ENCODE data around the gene MTA1.
A peak's percentile ranks its signal among the peaks of the same experiment; 100 is the strongest.

The MTA1 gene

DNA sequence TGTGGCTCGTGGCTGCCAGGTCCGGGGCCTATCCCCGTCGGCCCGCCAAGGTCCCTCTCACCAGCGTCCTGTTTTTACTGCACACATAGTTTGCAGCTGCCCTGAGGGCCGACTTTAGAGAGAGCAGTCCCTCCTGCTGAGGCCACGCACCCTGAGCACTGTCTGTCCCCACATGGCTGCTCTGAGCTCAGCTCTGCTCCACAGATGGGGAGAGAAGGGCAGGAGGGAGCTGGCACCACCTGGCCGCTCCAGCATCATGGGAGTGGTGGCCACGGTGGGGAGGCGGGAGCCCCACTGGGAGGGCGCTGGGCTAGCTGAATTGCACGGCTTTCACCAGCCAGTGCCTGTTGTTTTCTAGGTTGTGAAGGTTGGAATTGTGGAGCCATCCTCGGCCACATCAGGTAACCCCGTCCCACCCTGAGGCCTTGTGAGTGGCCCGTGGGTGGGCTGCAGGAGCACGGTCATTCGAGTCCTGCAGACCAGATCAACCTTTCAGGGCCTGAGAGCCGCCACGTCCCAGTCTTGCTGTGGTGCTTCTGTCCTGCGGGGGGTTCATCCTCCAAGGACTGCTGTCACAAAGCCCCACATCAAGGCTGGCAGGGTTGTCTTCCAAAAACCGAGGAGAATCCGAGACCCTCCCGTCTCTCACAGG, 28.7 kb upstream of the MTA1 start:
- Mint-ChIP-seq H3K27ac (ENCODE audit: low read depth) (no peak overlapping the region), H3K4me1 (no peaks in the 10 kb centered on the region), H3K9me3 (no peaks in the 10 kb centered on the region), H3K36me3 (ENCODE audit: insufficient read depth) (peaks cover 4% of the 10 kb centered on the region), H3K4me3 (no peak overlapping the region), H3K27me3 (no peaks in the 10 kb centered on the region)
- ATAC-seq (replicated peaks; ENCODE audit: extremely low read depth, poor library complexity, severe bottlenecking), result no peak
- no peak for DNase-seq (ENCODE audit: low spot score in 2 of 2)

DNA sequence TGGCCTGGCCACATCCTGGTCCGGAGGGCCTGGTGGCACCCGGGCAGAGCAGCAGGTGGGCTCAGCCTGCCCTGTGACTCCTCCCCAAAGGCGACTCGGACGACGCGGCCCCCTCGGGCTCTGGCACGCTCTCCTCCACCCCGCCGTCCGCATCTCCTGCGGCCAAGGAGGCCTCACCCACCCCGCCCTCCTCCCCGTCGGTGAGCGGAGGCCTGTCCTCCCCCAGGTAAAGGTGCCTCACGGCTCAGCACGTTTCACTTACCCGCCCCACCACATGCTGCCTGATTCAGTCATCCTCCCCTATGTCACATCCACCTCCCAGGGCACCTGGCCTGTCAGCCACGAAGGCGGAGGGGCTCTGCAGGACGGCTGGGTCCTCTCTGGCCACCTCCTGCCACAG, 28.1 kb upstream of the MTA1 start:
- DNase-seq (ENCODE audit: low spot score in 2 of 2), result no peak
- no peak for ATAC-seq (replicated peaks; ENCODE audit: extremely low read depth, poor library complexity, severe bottlenecking)
- H3K27me3 Mint-ChIP-seq, result no peaks in the 10 kb centered on the region
- peaks cover 5% of the 10 kb centered on the region for H3K36me3 Mint-ChIP-seq (ENCODE audit: insufficient read depth)
- no peak overlapping the region for H3K4me3 Mint-ChIP-seq
- no peak overlapping the region for H3K27ac Mint-ChIP-seq (ENCODE audit: low read depth)
- no peaks in the 10 kb centered on the region for H3K4me1 Mint-ChIP-seq
- H3K9me3 Mint-ChIP-seq, result no peaks in the 10 kb centered on the region

DNA sequence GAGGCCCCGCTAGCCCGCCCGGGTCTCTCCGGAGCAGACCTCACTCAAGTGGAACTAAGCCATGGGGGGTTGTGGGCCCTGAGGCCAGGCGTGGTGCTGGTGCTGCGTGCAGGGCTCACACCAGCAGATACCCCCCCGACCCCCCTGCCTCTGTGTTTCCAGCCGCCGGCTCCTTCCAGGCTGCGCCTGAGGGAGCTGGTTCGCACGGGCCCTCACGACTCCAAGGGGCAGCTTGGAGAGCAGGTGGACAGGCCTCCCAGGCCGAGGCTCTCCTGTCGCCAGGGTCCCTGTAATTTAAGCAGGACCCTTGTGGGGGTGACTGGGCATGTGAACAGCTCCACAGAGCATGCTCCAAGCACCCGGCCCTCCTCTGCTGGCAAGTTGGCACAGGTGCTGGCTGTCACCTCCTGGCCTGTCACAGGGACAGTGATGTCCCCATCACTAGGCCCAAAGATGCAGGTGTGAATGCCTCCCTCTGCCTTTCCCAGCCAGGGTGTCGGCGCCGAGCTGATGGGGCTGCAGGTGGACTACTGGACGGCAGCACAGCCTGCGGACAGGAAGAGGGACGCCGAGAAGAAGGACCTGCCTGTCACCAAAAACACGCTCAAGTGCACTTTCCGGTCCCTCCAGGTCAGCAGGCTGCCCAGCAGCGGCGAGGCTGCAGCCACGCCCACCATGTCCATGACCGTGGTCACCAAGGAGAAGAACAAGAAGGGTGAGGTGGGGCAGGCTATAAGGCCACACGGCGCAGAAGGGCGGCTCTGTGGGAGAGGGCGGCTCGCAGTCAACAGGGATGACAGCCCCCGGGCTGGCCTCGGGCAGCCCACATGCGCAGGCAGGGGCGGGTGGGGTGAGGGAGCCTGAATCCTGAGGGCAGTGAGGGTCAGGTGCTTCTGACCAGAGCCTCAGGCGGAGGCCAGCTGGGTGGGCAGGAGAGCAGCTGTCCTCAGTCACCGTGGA, 27.2 kb upstream of the MTA1 start:
- Mint-ChIP-seq H3K4me3 (no peak overlapping the region), H3K36me3 (ENCODE audit: insufficient read depth) (peaks cover 5% of the 10 kb centered on the region), H3K27me3 (no peaks in the 10 kb centered on the region), H3K9me3 (no peaks in the 10 kb centered on the region), H3K4me1 (peaks cover under 1% of the 10 kb centered on the region), H3K27ac (ENCODE audit: low read depth) (no peak overlapping the region)
- DNase-seq (ENCODE audit: low spot score in 2 of 2) (no peak), ATAC-seq (replicated peaks; ENCODE audit: extremely low read depth, poor library complexity, severe bottlenecking) (no peak)

- H3K27ac Mint-ChIP-seq (ENCODE audit: low read depth), result no peak overlapping the region
- H3K4me3 Mint-ChIP-seq, result no peak overlapping the region
- peaks cover 5% of the 10 kb centered on the region for H3K4me1 Mint-ChIP-seq
- H3K9me3 Mint-ChIP-seq, result no peaks in the 10 kb centered on the region
- ATAC-seq (replicated peaks; ENCODE audit: extremely low read depth, poor library complexity, severe bottlenecking) (no peak), DNase-seq (ENCODE audit: low spot score in 2 of 2) (no peak)
- peaks cover 7% of the 10 kb centered on the region for H3K36me3 Mint-ChIP-seq (ENCODE audit: insufficient read depth)
- no peaks in the 10 kb centered on the region for H3K27me3 Mint-ChIP-seq
Observed at GRCh38 chr14:105393151-105393550, 26.5 kb upstream of the MTA1 start.

DNA sequence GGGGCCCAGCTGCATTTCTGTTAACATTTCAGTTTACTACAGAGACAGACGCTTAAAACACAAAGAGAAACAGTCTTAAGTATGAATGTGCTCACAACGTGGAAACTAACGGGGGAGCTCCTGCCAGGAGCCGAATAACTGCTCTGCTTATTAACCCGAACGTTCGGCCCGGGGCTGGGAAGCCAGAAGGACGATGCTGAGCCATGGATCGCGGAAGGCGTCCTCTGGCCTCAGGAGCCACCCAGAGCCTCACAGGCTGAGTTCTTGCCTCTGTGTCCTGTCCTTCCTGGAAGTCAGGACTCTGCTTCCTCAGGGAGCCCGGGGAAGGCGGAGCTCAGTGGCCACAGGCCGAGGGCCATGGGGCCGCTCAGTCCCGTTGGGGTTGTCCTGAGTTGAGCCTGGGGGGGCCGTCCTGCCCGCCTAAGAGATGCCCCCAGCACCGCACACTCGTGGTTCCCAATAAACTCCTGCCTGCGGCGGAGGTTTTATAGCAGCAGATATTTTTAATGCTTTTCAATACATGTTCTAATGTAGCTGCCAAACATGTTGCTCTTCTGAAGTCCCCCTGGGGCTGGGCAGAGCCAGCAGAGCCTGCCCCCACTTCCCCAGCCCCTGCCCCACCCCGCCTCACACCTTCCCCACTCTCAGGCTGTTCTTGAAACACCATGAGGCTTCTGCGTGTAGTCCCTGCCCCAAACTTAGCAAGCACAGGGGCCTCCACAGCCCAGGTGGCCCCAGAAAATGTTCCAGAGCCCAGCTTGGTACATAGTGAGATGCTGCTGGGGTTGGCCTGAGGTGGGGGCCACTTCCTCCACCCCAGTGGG, 24.7 kb upstream of the MTA1 start:
- ATAC-seq (replicated peaks; ENCODE audit: extremely low read depth, poor library complexity, severe bottlenecking), result no peak
- H3K27ac Mint-ChIP-seq (ENCODE audit: low read depth), result no peak overlapping the region
- H3K4me3 Mint-ChIP-seq, result no peak overlapping the region
- H3K36me3 Mint-ChIP-seq (ENCODE audit: insufficient read depth), result peaks cover 12% of the 10 kb centered on the region
- no peak for DNase-seq (ENCODE audit: low spot score in 2 of 2)
- no peaks in the 10 kb centered on the region for H3K27me3 Mint-ChIP-seq
- no peaks in the 10 kb centered on the region for H3K9me3 Mint-ChIP-seq
- peaks cover 5% of the 10 kb centered on the region for H3K4me1 Mint-ChIP-seq

DNA sequence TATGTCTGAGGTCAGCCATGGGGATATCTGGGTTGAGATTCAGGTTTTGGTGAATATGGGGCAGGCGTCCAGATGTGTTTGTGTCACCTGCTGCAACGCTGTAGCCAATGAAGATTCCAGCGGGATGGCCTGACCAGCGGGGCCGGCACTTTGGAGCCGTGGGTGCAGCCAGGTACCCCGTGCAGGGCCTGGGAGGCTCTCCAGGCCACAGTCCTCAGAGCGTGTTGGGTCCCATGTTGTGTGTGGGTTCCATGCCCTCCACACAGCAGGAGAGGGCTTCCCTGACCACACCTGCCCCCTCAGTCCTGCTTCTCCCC, 24.1 kb upstream of the MTA1 start:
- Mint-ChIP-seq H3K27me3 (no peaks in the 10 kb centered on the region), H3K9me3 (no peaks in the 10 kb centered on the region), H3K36me3 (ENCODE audit: insufficient read depth) (peaks cover 15% of the 10 kb centered on the region), H3K4me3 (no peak overlapping the region), H3K4me1 (peaks cover 5% of the 10 kb centered on the region), H3K27ac (ENCODE audit: low read depth) (no peak overlapping the region)
- no peak for DNase-seq (ENCODE audit: low spot score in 2 of 2)
- ATAC-seq (replicated peaks; ENCODE audit: extremely low read depth, poor library complexity, severe bottlenecking), result no peak

- no peaks in the 10 kb centered on the region for H3K9me3 Mint-ChIP-seq
- DNase-seq (ENCODE audit: low spot score in 2 of 2), result no peak
Observed at GRCh38 chr14:105397350-105397931, 22.2 kb upstream of the MTA1 start.

DNA sequence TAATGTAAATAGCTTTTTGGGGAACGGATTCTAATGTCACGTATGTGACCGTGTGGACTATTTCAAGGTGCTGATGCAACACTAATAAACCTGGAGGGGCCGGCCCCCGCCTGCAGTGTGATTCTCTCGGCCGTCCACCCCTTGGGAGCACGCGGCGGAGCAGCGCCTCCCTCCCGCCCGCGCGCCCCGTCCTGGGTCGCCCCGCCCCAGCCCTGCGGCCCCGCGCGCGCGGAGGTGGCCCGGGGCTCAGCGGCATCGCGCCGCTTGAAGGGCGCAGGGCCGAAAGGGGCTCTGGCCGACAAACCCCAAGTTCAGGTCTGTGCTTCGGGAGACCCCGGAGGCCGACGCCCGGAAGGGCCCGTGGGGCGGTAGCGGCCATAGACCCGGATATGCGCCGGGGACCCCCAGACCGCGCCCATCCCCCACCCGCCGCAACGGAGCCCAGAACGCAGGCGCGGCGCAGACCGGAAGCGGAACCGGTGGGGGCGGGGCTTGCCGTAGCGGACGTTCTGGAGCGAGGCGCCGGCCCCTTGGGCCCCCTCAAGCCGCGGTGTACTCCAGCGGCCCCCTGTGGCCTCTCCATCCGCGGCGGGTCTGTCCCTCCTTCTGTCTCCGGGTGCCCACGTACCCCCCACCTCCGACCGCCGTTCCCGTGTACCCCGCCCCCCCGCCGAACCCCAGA, 21.4 kb upstream of the MTA1 start, which contains the start of gene TEX22:
Gene TEX22, plus strand, starts transcription at position 495 of the 682 bp plus-strand sequence. CDS start 803 bp downstream, outside the sequence.
- Mint-ChIP-seq H3K27ac (ENCODE audit: low read depth) (no peak within 1 kb of the TSS), H3K4me3 (peak within 1 kb of the TSS; percentile 77), H3K36me3 (ENCODE audit: insufficient read depth) (peaks cover 15% of the 10 kb centered on the region), H3K27me3 (no peaks in the 10 kb centered on the region), H3K9me3 (no peaks in the 10 kb centered on the region), H3K4me1 (peaks cover 5% of the 10 kb centered on the region)
- DNase-seq (ENCODE audit: low spot score in 2 of 2) (peak; percentile 70 to 86), ATAC-seq (replicated peaks; ENCODE audit: extremely low read depth, poor library complexity, severe bottlenecking) (peak; percentile 85)

More at GRCh38 chr14:105397350-105397931, 22.2 kb upstream of the MTA1 start:
- H3K4me3 Mint-ChIP-seq, result peak overlapping the region; percentile 77
- H3K4me1 Mint-ChIP-seq, result peaks cover 5% of the 10 kb centered on the region
- H3K27ac Mint-ChIP-seq (ENCODE audit: low read depth), result no peak overlapping the region
- no peak for ATAC-seq (replicated peaks; ENCODE audit: extremely low read depth, poor library complexity, severe bottlenecking)
- H3K36me3 Mint-ChIP-seq (ENCODE audit: insufficient read depth), result peaks cover 15% of the 10 kb centered on the region
- H3K27me3 Mint-ChIP-seq, result no peaks in the 10 kb centered on the region

DNA sequence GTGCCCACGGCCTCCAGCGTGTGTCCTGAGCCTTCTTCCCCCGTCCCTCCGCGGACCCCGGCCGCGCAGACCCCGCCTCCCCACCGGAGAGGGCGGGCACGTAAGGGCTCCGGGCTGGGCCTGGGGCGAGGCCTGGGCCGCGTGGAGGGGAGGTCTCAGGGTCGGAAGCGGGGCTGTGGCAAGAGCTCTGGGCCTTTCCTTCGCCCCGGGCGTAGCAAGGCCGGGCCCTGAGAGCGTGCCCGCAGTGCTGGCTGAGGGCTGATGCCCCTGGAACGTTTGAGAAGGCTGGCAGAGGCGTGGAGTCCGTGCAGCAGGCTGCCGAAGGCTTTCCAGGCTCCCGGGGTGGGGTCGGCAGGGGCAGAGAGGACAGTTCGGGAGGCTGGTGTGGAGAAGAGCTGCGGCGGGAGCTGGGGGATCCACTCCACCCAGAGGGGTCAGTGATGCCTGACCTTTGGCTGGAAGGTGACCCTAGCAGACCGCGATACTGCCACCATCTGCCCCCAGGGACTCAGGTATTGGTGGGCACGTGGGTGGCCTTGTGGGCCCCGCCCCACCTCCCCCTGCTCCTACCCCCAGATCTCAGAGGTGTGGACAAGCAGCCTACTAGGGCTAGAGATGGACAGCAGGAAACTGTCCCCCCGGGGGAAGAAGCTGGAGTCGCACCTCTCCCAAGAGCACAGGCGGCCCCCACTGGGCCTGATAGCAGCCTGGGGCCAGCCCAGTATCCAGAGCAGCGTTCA, 20.7 kb upstream of the MTA1 start:
- ATAC-seq (replicated peaks; ENCODE audit: extremely low read depth, poor library complexity, severe bottlenecking), result peak; percentile 46
- peak overlapping the region; percentile 77 for H3K4me3 Mint-ChIP-seq

DNA sequence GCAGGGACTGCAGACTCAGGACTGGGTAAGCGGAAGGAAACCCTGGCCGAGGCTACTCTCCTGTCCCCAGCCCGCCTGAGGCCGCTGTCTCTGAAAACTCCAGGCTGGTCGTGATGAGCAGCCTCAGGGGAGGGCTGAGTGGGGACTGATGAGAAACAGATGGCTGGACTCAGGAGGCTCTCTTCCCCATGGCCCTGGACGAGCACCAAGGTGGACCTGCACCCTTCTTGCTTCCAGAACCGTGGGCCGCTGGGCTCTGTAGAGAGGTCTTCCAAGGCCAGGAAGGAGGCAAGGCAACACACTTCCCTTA, 20.2 kb upstream of the MTA1 start:
- no peaks in the 10 kb centered on the region for H3K27me3 Mint-ChIP-seq
- peaks cover 15% of the 10 kb centered on the region for H3K36me3 Mint-ChIP-seq (ENCODE audit: insufficient read depth)
- ATAC-seq (replicated peaks; ENCODE audit: extremely low read depth, poor library complexity, severe bottlenecking) (no peak), DNase-seq (ENCODE audit: low spot score in 2 of 2) (no peak)
- H3K27ac Mint-ChIP-seq (ENCODE audit: low read depth), result no peak overlapping the region
- peaks cover 5% of the 10 kb centered on the region for H3K4me1 Mint-ChIP-seq
- H3K9me3 Mint-ChIP-seq, result no peaks in the 10 kb centered on the region
- peak overlapping the region; percentile 77 for H3K4me3 Mint-ChIP-seq

More for the DNA sequence above, 20.7 kb upstream of the MTA1 start:
- Mint-ChIP-seq H3K27ac (ENCODE audit: low read depth) (no peak overlapping the region), H3K9me3 (no peaks in the 10 kb centered on the region), H3K27me3 (no peaks in the 10 kb centered on the region), H3K4me1 (peaks cover 5% of the 10 kb centered on the region), H3K36me3 (ENCODE audit: insufficient read depth) (peaks cover 15% of the 10 kb centered on the region)
- DNase-seq (ENCODE audit: low spot score in 2 of 2), result no peak

GRCh38 chr14:105400016-105400415, 19.6 kb upstream of the MTA1 start:
- H3K27ac Mint-ChIP-seq (ENCODE audit: low read depth), result peak overlapping the region; percentile 10
- DNase-seq (ENCODE audit: low spot score in 2 of 2), result no peak
- no peaks in the 10 kb centered on the region for H3K27me3 Mint-ChIP-seq
- H3K4me1 Mint-ChIP-seq, result peaks cover 5% of the 10 kb centered on the region
- no peak for ATAC-seq (replicated peaks; ENCODE audit: extremely low read depth, poor library complexity, severe bottlenecking)
- peak overlapping the region; percentile 77 for H3K4me3 Mint-ChIP-seq
- peaks cover 15% of the 10 kb centered on the region for H3K36me3 Mint-ChIP-seq (ENCODE audit: insufficient read depth)
- H3K9me3 Mint-ChIP-seq, result no peaks in the 10 kb centered on the region
